HCEC 1CT (cell line): ENCODE data around the gene PLAA.

ENCODE experiments used
- DNase-seq: peaks from one replicate; pipeline ENCODE4 v3.0.0-alpha.2; 2017

The PLAA gene

GRCh38 chr9:26946753-26947727 is at the start of gene PLAA:
Gene PLAA (minus strand): TSS chr9:26947242. CDS start chr9:26947045, 197 bp downstream.
- peak; percentile 91 for DNase-seq

- DNase-seq: no peak
These were observed 48.8 kb upstream of the PLAA start for GRCh38 chr9:26995810-26996209.

DNA sequence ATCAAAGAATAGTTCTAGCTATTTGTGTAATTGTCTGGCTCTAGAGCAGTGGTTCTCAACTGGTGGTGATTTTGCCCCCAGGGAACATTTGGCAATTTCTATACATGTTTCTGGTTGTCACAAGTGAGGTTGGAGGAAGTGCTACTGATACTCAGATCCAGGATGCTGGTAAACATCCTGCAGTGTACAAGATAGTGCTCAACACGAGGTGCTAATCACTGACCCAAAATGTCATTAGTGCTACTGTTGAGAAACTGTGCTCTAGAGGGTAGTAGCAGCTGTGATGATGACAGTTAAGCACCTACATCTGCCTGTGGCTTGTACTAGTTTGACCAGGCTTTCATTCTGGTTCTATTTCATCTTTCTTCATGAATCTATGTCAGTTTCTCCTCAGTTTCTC is 36.3 kb upstream of the PLAA start:
- DNase-seq: no peak

GRCh38 chr9:26975728-26976707 is 29.0 kb upstream of the PLAA start:
- DNase-seq: peak; percentile 36

DNA sequence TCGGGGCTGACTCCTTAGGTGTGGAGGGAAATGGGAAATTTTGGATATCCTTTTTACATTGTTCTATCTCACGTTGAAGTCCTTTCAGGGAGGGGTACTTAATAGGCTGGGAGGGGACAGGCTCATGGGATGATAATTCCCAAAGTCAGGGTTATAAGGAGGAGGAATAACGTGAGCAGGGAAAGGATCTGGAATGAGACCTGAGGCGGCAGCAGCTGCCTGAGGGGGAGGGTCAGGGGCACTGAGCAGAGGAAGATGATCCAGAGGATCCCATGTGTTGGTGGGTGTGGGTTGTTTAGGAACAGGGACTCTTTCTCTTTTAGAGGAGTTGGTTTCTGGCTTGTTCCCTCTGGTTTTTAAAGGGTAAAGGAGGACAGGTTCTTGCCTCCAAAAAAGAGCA is 27.9 kb upstream of the PLAA start:
- no peak for DNase-seq

DNA sequence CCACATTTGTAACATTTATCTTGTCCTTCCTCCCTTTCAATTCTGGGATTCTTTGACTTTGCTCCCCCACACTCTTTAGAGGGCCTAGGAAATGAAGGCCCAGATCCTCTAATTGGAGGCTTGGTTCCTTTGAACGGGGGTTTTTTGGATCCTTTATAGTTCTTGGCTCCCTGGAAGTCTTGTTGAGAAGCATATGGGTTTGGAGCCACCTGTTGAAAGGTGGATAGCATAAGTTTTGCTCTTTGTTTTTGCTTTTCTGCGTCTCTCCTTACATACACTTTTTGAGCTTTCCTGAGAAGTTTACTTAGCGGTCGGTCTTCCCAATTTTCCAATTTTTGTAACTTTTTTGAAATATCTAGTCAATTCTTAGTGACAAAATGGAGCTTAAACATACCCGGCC is 26.9 kb upstream of the PLAA start:
- DNase-seq: no peak

DNA sequence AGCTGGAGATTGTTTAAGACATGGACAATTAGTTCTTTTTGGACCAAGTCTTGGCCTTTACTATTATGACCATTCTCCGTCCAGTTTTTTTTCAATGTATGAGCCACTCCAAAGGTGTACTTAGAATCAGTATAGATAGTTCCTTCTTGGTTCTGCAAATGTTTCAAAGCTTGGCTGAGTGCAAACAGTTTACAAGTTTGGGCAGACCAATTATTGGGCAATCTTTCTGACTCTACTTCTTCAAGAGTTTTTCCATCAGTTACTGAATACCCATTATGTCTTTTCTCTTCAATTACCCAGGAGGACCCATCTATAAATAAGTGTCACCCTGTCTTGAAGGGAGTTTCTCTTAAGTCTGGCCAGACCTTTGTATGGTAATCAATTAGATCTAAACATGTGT is 24.7 kb upstream of the PLAA start:
- DNase-seq: no peak

- DNase-seq: no peak
These were observed 9.8 kb upstream of the PLAA start for GRCh38 chr9:26956860-26957233.

DNA sequence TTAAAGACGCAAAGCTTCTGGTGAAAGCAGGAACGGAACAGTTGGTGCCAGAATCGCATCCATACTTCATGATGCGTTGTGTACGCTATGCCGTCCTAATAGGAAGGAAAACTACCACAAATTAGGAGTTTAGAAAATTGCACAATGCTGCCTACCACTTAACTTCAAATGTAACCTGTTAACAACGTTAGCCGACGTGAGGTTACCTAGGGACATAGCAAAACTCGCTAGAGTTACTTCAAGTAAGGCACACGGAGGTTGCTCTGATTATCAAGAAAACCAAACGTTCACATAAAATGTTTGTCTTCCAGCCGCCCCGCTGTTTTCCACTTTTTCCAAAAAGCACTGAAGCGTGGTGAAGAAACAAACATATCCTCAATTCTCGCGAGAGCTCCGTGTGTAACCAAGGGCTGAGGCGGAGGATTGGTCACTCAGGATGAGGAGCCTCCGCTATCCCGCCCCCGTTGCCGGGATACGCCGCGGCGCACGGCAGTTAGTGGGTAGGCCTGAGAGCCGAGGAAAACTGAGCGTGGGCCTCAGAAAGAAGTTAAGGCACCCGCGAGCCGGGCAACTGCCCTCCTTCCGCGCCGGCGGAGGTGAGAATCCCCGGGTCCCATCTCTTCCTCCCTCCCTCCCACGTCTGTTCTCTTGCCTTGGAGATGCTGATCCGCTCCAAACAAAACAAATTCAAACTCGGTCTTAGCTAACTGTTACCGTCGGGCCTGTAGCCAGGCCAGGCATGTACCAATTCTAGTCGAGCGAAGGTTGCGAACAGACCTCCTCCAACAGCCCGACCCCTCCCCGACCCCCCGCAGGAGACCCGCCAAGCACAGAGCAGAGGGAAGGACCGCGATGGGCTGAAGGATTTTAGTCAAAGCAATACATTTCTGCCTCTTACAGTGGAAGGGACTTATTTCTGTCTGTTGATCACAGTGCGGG is 9.1 kb upstream of the PLAA start, which contains the start of gene IFT74:
Gene IFT74, plus strand, starts transcription at position 492 of the 939 bp plus-strand sequence. CDS start 5,556 bp downstream, outside the sequence.
- DNase-seq: peak; percentile 98

DNA sequence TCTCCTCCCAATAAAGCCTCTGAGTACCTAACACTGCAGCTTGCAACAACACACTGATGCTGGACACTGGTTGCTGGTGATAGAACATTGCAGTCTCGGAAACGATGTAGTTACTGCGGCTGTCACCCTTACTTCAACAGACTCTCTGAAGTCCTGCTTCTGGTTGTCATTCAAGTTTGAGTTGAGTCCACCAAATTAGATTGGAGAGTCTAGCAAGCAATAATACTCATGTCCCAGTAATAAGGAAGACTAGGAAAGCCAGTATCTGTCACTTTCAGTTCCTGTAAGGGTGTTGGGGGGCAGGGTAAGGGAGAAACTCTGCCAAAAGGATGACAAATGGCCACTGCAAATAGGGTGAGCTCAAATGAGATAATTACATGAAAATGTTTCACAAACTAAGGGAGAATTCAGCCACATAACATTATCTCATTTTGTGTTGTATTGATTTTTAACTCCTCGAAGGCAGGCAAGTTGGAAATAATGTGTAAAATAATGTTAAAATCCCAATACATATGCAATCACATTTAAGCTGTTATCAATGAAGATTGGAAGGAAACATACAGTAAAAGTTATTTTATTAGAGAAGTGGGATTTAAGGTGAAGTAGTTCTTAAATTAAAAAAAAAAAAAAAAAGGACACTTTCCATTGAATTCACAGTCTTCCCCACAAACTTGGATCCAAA is 8.3 kb upstream of the PLAA start:
- DNase-seq: no peak

DNA sequence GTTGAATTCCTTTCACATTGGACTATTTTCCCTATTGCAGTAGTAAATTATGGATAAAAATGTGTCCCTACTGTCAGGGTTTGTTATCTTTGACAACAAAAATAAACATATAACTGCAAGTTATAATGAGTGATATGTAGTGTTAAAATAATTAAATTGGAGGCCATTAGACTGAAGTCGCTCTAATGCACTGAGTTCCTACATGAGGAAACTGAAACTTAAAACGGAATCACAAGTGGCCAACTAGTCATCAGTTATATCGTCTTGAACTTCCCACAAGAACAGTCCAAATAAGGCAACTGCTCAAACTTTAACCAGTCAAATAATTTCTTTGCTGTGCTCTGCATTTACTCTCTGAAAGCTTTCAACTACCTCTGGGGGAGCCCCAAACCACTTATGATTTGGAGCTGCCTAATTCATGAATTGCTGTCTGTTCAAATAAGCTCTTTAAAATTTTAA is 7.0 kb upstream of the PLAA start:
- no peak for DNase-seq

DNA sequence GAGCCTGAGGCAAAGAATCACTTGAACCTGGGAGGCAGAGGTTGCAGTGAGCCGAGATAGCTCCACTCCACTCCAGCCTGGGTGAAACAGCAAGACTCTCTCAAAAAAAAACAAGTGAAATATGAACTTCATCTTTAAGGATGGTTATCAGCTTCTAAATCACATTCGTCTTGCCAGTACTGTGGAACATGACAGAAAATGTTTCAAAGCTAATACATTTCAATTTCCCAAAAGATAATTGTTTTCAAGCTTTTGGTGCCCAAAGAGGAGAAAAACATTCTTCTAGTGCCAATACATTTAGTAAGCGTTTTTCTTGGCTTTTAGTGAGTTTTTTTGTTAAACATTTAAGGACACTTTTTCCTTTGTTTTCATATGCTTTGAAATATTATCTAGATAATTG is 4.8 kb upstream of the PLAA start:
- DNase-seq: no peak

- no peak for DNase-seq
These were observed 3.5 kb upstream of the PLAA start for GRCh38 chr9:26950521-26950920.

- DNase-seq: no peak
These were observed 2.6 kb upstream of the PLAA start for GRCh38 chr9:26949637-26950069.

DNA sequence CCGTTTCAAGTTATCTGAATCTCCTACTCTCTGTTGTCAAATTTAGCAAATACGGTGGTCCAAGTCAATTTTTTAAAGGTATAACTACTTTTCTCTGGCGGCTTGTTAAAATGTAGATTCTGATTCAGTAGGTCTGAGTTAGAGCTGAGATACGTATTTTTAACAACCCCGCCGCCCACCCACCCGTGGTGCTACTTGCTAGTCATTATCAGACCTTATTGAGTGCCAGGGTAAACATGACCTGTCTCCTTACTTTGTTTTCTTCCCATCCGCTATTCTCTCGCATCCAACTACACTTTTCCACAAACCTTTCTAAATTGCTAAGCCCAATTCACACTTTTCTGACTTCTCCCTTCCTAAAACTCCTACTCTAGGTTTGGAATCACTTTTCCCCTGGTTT is 694 bp upstream of the PLAA start:
- DNase-seq: no peak

GRCh38 chr9:26945591-26945990 is 1.5 kb downstream of the PLAA start:
- DNase-seq: no peak

GRCh38 chr9:26940779-26941178 is 6.3 kb downstream of the PLAA start:
- DNase-seq: no peak

DNA sequence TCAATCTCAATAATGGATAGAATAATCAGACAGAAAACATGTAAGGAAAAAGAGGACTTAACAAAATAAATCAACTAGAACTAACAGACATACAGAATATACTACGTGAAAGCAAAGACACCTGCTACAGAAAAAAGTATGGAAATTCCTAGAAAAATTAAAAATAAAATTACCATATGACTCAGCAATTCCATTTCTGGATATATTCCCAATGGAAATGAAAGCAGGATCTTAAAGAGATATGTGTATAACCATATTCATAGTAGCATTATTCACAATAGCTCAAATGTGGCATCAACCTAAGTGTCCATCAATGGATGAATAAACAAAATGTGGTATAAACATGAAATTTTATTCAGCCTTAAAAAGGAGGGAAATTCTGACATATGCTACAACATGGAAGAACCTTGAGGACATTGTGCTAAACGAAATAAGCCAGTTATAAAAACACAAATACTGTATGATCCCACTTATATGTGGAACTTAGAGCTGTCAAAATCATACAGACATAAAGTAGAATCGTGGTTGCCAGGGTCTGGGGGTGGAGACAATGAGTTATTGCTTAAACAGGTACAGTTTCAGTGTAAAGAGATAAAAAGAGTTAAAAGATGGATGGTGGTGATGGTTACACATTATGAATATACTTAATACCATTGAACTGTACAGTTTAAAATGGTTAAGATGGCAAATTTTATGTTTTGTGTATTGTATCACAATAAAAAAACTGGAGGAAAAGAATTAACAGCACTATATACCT is 6.9 kb downstream of the PLAA start:
- no peak for DNase-seq

- DNase-seq: no peak
These were observed 9.1 kb downstream of the PLAA start for GRCh38 chr9:26937816-26938371.

- DNase-seq: no peak
These were observed 11.2 kb downstream of the PLAA start for GRCh38 chr9:26935847-26936246.
